HEK293T (cell line): ENCODE data around the gene MFAP3L.

ENCODE experiments used
- FOXA1 ChIP-seq: fragments of 450-650 bp; IDR thresholded peaks from 2 replicates; pipeline ENCODE4 v1.6.1; 2016; ENCODE audit warnings: mild to moderate bottlenecking
- FOXK2 ChIP-seq: fragments of 450-650 bp; IDR thresholded peaks from 2 replicates; pipeline ENCODE4 v1.6.1; 2016; ENCODE audit warnings: mild to moderate bottlenecking
- L3MBTL2 ChIP-seq: fragments of 450-650 bp; conservative IDR thresholded peaks from 2 replicates; pipeline ENCODE4 v1.6.1; 2016; ENCODE audit warnings: mild to moderate bottlenecking

- TF ChIP-seq L3MBTL2 (no peak), FOXA1 (no peak), FOXK2 (no peak)
Observed at GRCh38 chr4:170003071-170004070, 22.8 kb downstream of the MFAP3L start.
